ENCODE data around the gene CCDC92. TPM values are rescaled to one million over a fixed set of nuclear protein-coding genes. Genes with fewer than 3 reads are reported as not detected.

The CCDC92 gene
- total and polyA plus RNA-seq, 2 of the 8 experiments (the other 6 are each of a cell fraction or from before 2014, with no cell fraction given): 0.43 to 0.51 TPM

DNA sequence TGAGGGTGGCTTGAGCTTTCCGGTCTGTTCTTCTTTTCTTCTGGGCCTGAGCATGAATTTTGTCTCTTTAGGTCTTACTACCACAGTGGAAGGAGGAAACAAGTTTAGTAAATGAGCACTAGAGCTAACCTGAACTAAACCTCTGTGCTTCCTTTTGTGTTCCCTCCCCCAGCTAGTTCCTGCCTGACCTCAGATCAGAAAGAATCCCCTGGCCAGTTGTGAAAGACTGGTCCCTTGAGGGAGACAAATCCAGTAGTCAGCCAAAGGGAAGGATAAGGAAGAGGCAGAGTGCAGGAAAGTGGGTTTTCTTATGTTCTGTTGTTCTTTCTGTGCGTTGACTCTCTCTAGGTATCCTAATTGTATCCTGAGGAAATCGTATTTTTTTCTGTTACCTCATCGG is 17.9 kb upstream of the CCDC92 start:
- H3K27me3 ChIP-seq (replicated peaks in 1 of 4; ENCODE audit: control insufficient read depth in 3 of 4, extremely low read depth in 1 of 4, insufficient read depth in 3 of 4, low read length in 3 of 4): no peaks in the 10 kb centered on the region; a peak in 1 of 7 replicates
- H3K27ac ChIP-seq (ENCODE audit: low read depth, low read length): no peak overlapping the region
- FAIRE-seq: no peak
- ChIA-PET POLR2A (ENCODE audit: partially characterized antibody) (no interaction called here), CTCF (ENCODE audit: partially characterized antibody) (interaction anchor here (1.1 to 1.7 kb wide), 2 partner anchors 13 to 85 kb away, joined by 5 read pairs; no protein-coding TSS in a partner anchor)
- no peak overlapping the region for H2AK5ac ChIP-seq (ENCODE audit: low read depth, low read length)
- no peak overlapping the region for H4K8ac ChIP-seq (ENCODE audit: extremely low read depth, insufficient read depth, low read length)
- H2BK5ac ChIP-seq (ENCODE audit: low read depth, low read length): no peak overlapping the region
- no peak for DNase-seq (ENCODE audit: low read depth in 1 of 2, low spot score in 2 of 2)
- no peak overlapping the region for H3K23ac ChIP-seq (ENCODE audit: insufficient read length)
- no peak overlapping the region for H4K91ac ChIP-seq (replicated peaks; ENCODE audit: insufficient read length, low read length)
- H2AFZ ChIP-seq (ENCODE audit: low read length): no peak overlapping the region
- no peaks in the 10 kb centered on the region for H3K23me2 ChIP-seq (ENCODE audit: low read depth, low read length)
- H2BK12ac ChIP-seq (ENCODE audit: low read depth, low read length): peak overlapping the region; percentile 7; the same call in 1 of the 2 replicates
- H3K79me1 ChIP-seq (ENCODE audit: low read depth, low read length): no peaks in the 10 kb centered on the region
- H3K9ac ChIP-seq (replicated peaks in 1 of 4; ENCODE audit: extremely low read depth in 1 of 4, low read depth in 3 of 4, low read length in 3 of 4): no peak overlapping the region
- H2BK15ac ChIP-seq (ENCODE audit: low read length): no peak overlapping the region
- no peak overlapping the region for H3K4me3 ChIP-seq (ENCODE audit: extremely low read depth in 1 of 4, insufficient read depth in 2 of 4, low read depth in 3 of 4, low read length in 4 of 4)
- no peak overlapping the region for H3K4me2 ChIP-seq (ENCODE audit: insufficient read depth in 1 of 2, low read depth in 2 of 2, low read length in 2 of 2)
- H3K4ac ChIP-seq (replicated peaks; ENCODE audit: insufficient read length, low read depth, low read length): no peak overlapping the region
- TF ChIP-seq CREB1 (IDR thresholded peaks at IDR 0.05) (no peak), SRF (IDR thresholded peaks at IDR 0.05; ENCODE audit: low read depth, low read length) (no peak), RBBP5 (IDR thresholded peaks at IDR 0.05; ENCODE audit: borderline replicate concordance, low read depth, low read length) (no peak), TCF12 (IDR thresholded peaks at IDR 0.05; ENCODE audit: low read depth, low read length) (no peak)
- H2BK120ac ChIP-seq (replicated peaks; ENCODE audit: low read depth, low read length): no peak overlapping the region
- H3K18ac ChIP-seq (ENCODE audit: extremely low read depth, low read length): no peak overlapping the region
- H3K9me3 ChIP-seq (ENCODE audit: insufficient read depth in 2 of 2, low read depth in 1 of 2, low read length in 1 of 2): no peaks in the 10 kb centered on the region
- H3K4me1 ChIP-seq (replicated peaks in 1 of 4; ENCODE audit: control insufficient read depth in 3 of 4, insufficient read depth in 4 of 4, low read length in 3 of 4): no peaks in the 10 kb centered on the region; a peak in 1 of 7 replicates
- H3K79me2 ChIP-seq (ENCODE audit: control insufficient read depth in 1 of 2, insufficient read depth in 2 of 2, low read length in 2 of 2): no peaks in the 10 kb centered on the region
- WGBS, 2 experiments (ENCODE audit: extremely low coverage in 1 of 2, insufficient coverage in 1 of 2, insufficient read length in 1 of 2, insufficient replicate concordance in 2 of 2, low coverage in 1 of 2, low lambda C conversion rate in 2 of 2, missing lambda C conversion rate in 1 of 2): 79% methylated on average over 4 of the region's 4 CpGs; no CpG with 5 or more reads in 1 of the 2 experiments
- no peak overlapping the region for H2BK20ac ChIP-seq (ENCODE audit: low read length)
- H4K5ac ChIP-seq (ENCODE audit: insufficient read length, low read depth, low read length): no peak overlapping the region
- no peak overlapping the region for H3K14ac ChIP-seq (ENCODE audit: insufficient read length)
- peaks cover 0 to 3% (median 0%) of the 10 kb centered on the region in 4 experiments; a peak in 2 of 8 replicates for H3K36me3 ChIP-seq (ENCODE audit: control insufficient read depth in 2 of 4, insufficient read depth in 4 of 4, low read length in 3 of 4)
- H3K56ac ChIP-seq (replicated peaks; ENCODE audit: insufficient read length, low read depth, low read length): no peak overlapping the region
- peaks cover 6 to 7% of the 10 kb centered on the region in 2 experiments for H4K20me1 ChIP-seq (replicated peaks in 1 of 2; ENCODE audit: control insufficient read depth in 1 of 2, insufficient read depth in 2 of 2, low read length in 2 of 2)
